Motor neuron (in vitro differentiated cells): ENCODE measurements around the gene SPP2. TPM values are rescaled to one million over a fixed set of nuclear protein-coding genes. Genes with fewer than 3 reads are reported as not detected.

Experiments
- ATAC-seq, 8 experiments: fragments of 200-7000 bp; cut with Tn5 transposase; replicated peaks in 6 of 8; 2 replicates each; pipeline ENCODE4 v1.8.0; 2021; ENCODE audit warnings: mild to moderate bottlenecking in 8 of 8, moderate library complexity in 8 of 8
- H3K27ac ChIP-seq, 2 donors: fragments of 250-450 bp; sonication (Bioruptor Pico); 2 replicates each; pipeline ENCODE4 v1.9.0; 2021; ENCODE audit warnings: antibody characterized with exemption in 2 of 2, mild to moderate bottlenecking in 2 of 2, moderate library complexity in 1 of 2
- H3K4me1 ChIP-seq, 2 donors: fragments of 250-450 bp; sonication (Bioruptor Pico); replicated peaks in 1 of 2; 2 replicates each; pipeline ENCODE4 v1.6.1; 2021; ENCODE audit warnings: antibody characterized with exemption in 2 of 2, mild to moderate bottlenecking in 2 of 2, moderate library complexity in 1 of 2
- H3K4me3 ChIP-seq, 5 donors: fragments of 250-450 bp; sonication (Bioruptor Pico); 2 replicates each; pipeline ENCODE4 v1.9.0; 2021; ENCODE audit warnings: antibody characterized with exemption in 5 of 5, mild to moderate bottlenecking in 5 of 5, moderate library complexity in 4 of 5
- WGBS, 10 experiments: fragments of 450-650 bp; shearing (Covaris generic); methylation state at CpG; one replicate each; pipeline ENCODE4 v1.0.0; 2022; 5-methylcytosine and 5-hydroxymethylcytosine counted together
- in situ Hi-C, 9 experiments: fragments of 400-800 bp; cut with MboI; loops; one replicate each; pipeline ENCODE4 v1.15.0; 2021; ENCODE audit warnings: low sequenced_read_pairs in 9 of 9, low pct_unique_long_range_greater_than_20kb in 2 of 9; ENCODE audit not compliant: unreplicated experiment in 9 of 9
- total RNA-seq, 8 experiments: library from RNA; unstranded; fragments of 300-600 nt; gene quantifications; 2 replicates each; pipeline versions ENCODE4 v1.2.3 to v1.2.4, GENCODE V29; 2022

Gene SPP2
- not detected for total RNA-seq

GRCh38 chr2:234050455-234051135 is at the start of gene SPP2:
Gene SPP2, plus strand, starts transcription at chr2:234050702. Its CDS starts 85 bp downstream, at chr2:234050787.
- 53 to 100% (median 84%) methylated on average over 2 to 9 of the region's 9 CpGs for WGBS, 10 experiments
- Histone ChIP-seq H3K4me3 (no peak within 1 kb of the TSS), H3K4me1 (no peaks in the 10 kb centered on the region), H3K27ac (no peak within 1 kb of the TSS)
- no peak for ATAC-seq
- in situ Hi-C loops: no loop called here

GRCh38 chr2:234001380-234002160 is 48.9 kb upstream of the SPP2 start:
- ATAC-seq: peak in 3 of 8 experiments; percentile 9 to 13 (median 12)
- WGBS, 10 experiments: 70 to 100% (median 84%) methylated on average over 1 to 8 of the region's 8 CpGs
- Histone ChIP-seq H3K4me1 (peaks cover 30 to 47% of the 10 kb centered on the region in 2 donors), H3K4me3 (no peak overlapping the region), H3K27ac (peak overlapping the region in 1 of 2 donors; percentile 62)
- in situ Hi-C loops: no loop called here

- Histone ChIP-seq H3K4me3 (no peak overlapping the region), H3K27ac (no peak overlapping the region), H3K4me1 (peaks cover 36 to 54% of the 10 kb centered on the region in 2 donors)
- WGBS, 10 experiments: 0 to 100% (median 96%) methylated on average over 1 to 3 of the region's 4 CpGs; no CpG with 5 or more reads in 4 of the 10 experiments
- in situ Hi-C loops: no loop called here
- no peak for ATAC-seq
Measured at GRCh38 chr2:234002281-234002680, 48.2 kb upstream of the SPP2 start.

- ATAC-seq: peak in 7 of 8 experiments; percentile 40 to 93 (median 73)
- Histone ChIP-seq H3K27ac (no peak overlapping the region), H3K4me3 (no peak overlapping the region), H3K4me1 (peaks cover 36 to 54% of the 10 kb centered on the region in 2 donors)
- in situ Hi-C loops: no loop called here
- 2 to 74% (median 61%) methylated on average over 2 to 8 of the region's 8 CpGs; no CpG with 5 or more reads in 1 of the 10 experiments for WGBS, 10 experiments
Measured at GRCh38 chr2:234003972-234004617, 46.4 kb upstream of the SPP2 start.

- in situ Hi-C loops: no loop called here
- Histone ChIP-seq H3K4me1 (peaks cover 31 to 47% of the 10 kb centered on the region in 2 donors), H3K4me3 (no peak overlapping the region), H3K27ac (no peak overlapping the region)
- WGBS, 10 experiments: 44 to 100% (median 87%) methylated on average over 1 to 2 of the region's 2 CpGs; no CpG with 5 or more reads in 1 of the 10 experiments
- peak in 3 of 8 experiments; percentile 13 to 40 (median 39) for ATAC-seq
Measured at GRCh38 chr2:234005126-234005525, 45.4 kb upstream of the SPP2 start.

- Histone ChIP-seq H3K27ac (no peak overlapping the region), H3K4me3 (no peak overlapping the region), H3K4me1 (peaks cover 30 to 44% of the 10 kb centered on the region in 2 donors)
- in situ Hi-C loops: no loop called here
- 0 to 100% (median 66%) methylated on average over 1 to 3 of the region's 3 CpGs; no CpG with 5 or more reads in 2 of the 10 experiments for WGBS, 10 experiments
- peak in 5 of 8 experiments; percentile 50 to 73 (median 63) for ATAC-seq
Measured at GRCh38 chr2:234006501-234006900, 44.0 kb upstream of the SPP2 start.

GRCh38 chr2:234014427-234014826 is 36.1 kb upstream of the SPP2 start:
- no peak for ATAC-seq
- no peak overlapping the region for H3K27ac ChIP-seq
- WGBS, 10 experiments: 75 to 100% (median 88%) methylated on average over 1 of the region's 1 CpG; no CpG with 5 or more reads in 1 of the 10 experiments
- in situ Hi-C loops: no loop called here
- H3K4me1 ChIP-seq: peaks cover 5 to 10% of the 10 kb centered on the region in 2 donors
- no peak overlapping the region for H3K4me3 ChIP-seq

GRCh38 chr2:234015861-234016260 is 34.6 kb upstream of the SPP2 start:
- no peak for ATAC-seq
- 35 to 92% (median 68%) methylated on average over 2 to 3 of the region's 3 CpGs; no CpG with 5 or more reads in 1 of the 10 experiments for WGBS, 10 experiments
- Histone ChIP-seq H3K4me1 (peaks cover 5 to 10% of the 10 kb centered on the region in 2 donors), H3K27ac (no peak overlapping the region), H3K4me3 (no peak overlapping the region)
- in situ Hi-C loops: no loop called here

GRCh38 chr2:234019896-234020295 is 30.6 kb upstream of the SPP2 start:
- in situ Hi-C loops: no loop called here
- no peak overlapping the region for H3K27ac ChIP-seq
- WGBS, 10 experiments: 47 to 100% (median 70%) methylated on average over 2 to 4 of the region's 4 CpGs; no CpG with 5 or more reads in 5 of the 10 experiments
- H3K4me3 ChIP-seq: no peak overlapping the region
- peaks cover 8 to 15% of the 10 kb centered on the region in 2 donors for H3K4me1 ChIP-seq
- no peak for ATAC-seq

- no peak for ATAC-seq
Measured at GRCh38 chr2:234020332-234020731, 30.2 kb upstream of the SPP2 start.

GRCh38 chr2:234022424-234022823 is 28.1 kb upstream of the SPP2 start:
- Histone ChIP-seq H3K27ac (no peak overlapping the region), H3K4me3 (no peak overlapping the region), H3K4me1 (peaks cover 25 to 27% of the 10 kb centered on the region in 2 donors)
- ATAC-seq: no peak
- 11 to 83% (median 55%) methylated on average over 1 of the region's 1 CpG; no CpG with 5 or more reads in 6 of the 10 experiments for WGBS, 10 experiments
- in situ Hi-C loops: no loop called here

More at GRCh38 chr2:234020332-234020731, 30.2 kb upstream of the SPP2 start:
- H3K4me1 ChIP-seq: peaks cover 10 to 15% of the 10 kb centered on the region in 2 donors
- 0 to 100% (median 42%) methylated on average over 1 to 2 of the region's 2 CpGs; no CpG with 5 or more reads in 4 of the 10 experiments for WGBS, 10 experiments
- H3K27ac ChIP-seq: no peak overlapping the region
- no peak overlapping the region for H3K4me3 ChIP-seq
- in situ Hi-C loops: no loop called here

GRCh38 chr2:234024304-234024703 is 26.2 kb upstream of the SPP2 start:
- 40 to 100% (median 97%) methylated on average over 1 to 5 of the region's 29 CpGs; no CpG with 5 or more reads in 7 of the 10 experiments for WGBS, 10 experiments
- in situ Hi-C loops: no loop called here
- peaks cover 25 to 28% of the 10 kb centered on the region in 2 donors for H3K4me1 ChIP-seq
- peak overlapping the region; percentile 67 to 86 for H3K27ac ChIP-seq
- no peak for ATAC-seq
- H3K4me3 ChIP-seq: no peak overlapping the region
